T-cell (primary cell): Measurements from ENCODE around the gene APLF. TPM values are rescaled to one million over a fixed set of nuclear protein-coding genes. Genes with fewer than 3 reads are reported as not detected.
"Not testable (repeated sequence)": the region's sequence is repeated elsewhere in the genome, so short reads cannot be mapped to it uniquely, and the experiment has no call there.

Source experiments
- ATAC-seq, 4 experiments: fragments of 200-7000 bp in 3 of 4; fragments of 150-1000 bp in 1 of 4; cut with Tn5 transposase; replicated peaks in 1 of 4; 1 replicate in 3 of 4; 2 replicates in 1 of 4; pipeline ENCODE4 v1.10.0; 2021; ENCODE audit warnings: moderate library complexity in 3 of 4, mild to moderate bottlenecking in 2 of 4, moderate number of reproducible peaks in 1 of 4
- CTCF ChIA-PET, 2 donors: fragments of 300-600 bp; sonication (Branson Sonifier 250); formaldehyde crosslinking; loops; one replicate each; lab custom pipeline; 2022; ENCODE audit warnings: antibody characterized with exemption in 2 of 2; lab: Charles Lee
- POLR2A ChIA-PET, 2 donors: fragments of 300-600 bp; sonication (Branson Sonifier 250); formaldehyde crosslinking; loops; one replicate each; lab custom pipeline; 2022; ENCODE audit warnings: antibody characterized with exemption in 2 of 2; lab: Charles Lee
- DNase-seq, 35 experiments: peaks; one replicate each; pipeline versions ENCODE4 v3.0.0 to v3.0.0-alpha.2; 2013 to 2023
- H3K27ac ChIP-seq: one replicate; pipeline ENCODE4 v1.5.1; 2013; ENCODE audit warnings: low read length
- H3K27me3 ChIP-seq, 2 experiments: replicated peaks in 1 of 2; 1 replicate in 1 of 2; 2 replicates in 1 of 2; pipeline versions ENCODE4 v1.6.1 to v1.7.0; 2013; ENCODE audit warnings: low read length in 1 of 2, mixed read lengths in 1 of 2; ENCODE audit not compliant: control insufficient read depth in 2 of 2, insufficient read depth in 2 of 2; ENCODE audit errors: extremely low read depth in 1 of 2
- H3K36me3 ChIP-seq, 2 donors: 1 replicate in 1 of 2; 2 replicates in 1 of 2; pipeline versions ENCODE4 v1.6.1 to v1.7.0; 2013; ENCODE audit warnings: low read length in 1 of 2; ENCODE audit not compliant: control insufficient read depth in 2 of 2, insufficient read depth in 1 of 2; ENCODE audit errors: extremely low read depth in 1 of 2
- H3K4me1 ChIP-seq, 2 experiments: 1 replicate in 1 of 2; 2 replicates in 1 of 2; pipeline versions ENCODE4 v1.6.1 to v1.7.0; 2013; ENCODE audit warnings: low read length in 2 of 2, mixed read lengths in 1 of 2; ENCODE audit not compliant: insufficient read depth in 2 of 2, control insufficient read depth in 1 of 2; ENCODE audit errors: extremely low read depth in 1 of 2
- H3K4me3 ChIP-seq, 2 donors: 1 replicate in 1 of 2; 2 replicates in 1 of 2; pipeline versions ENCODE4 v1.5.1 to v1.7.0; 2013; ENCODE audit warnings: mild to moderate bottlenecking in 2 of 2, low read length in 1 of 2, moderate library complexity in 1 of 2; ENCODE audit not compliant: control insufficient read depth in 1 of 2; ENCODE audit errors: extremely low read depth in 1 of 2
- H3K9me3 ChIP-seq: 2 replicates; pipeline ENCODE4 v1.7.0; 2013
- H3K27ac Mint-ChIP-seq, 2 donors: one replicate each; pipeline ENCODE4 v1.8.0; 2020 to 2021; ENCODE audit warnings: mild to moderate bottlenecking in 2 of 2, mixed read lengths in 2 of 2
- H3K27me3 Mint-ChIP-seq, 2 donors: one replicate each; pipeline ENCODE4 v1.8.0; 2021 to 2022; ENCODE audit warnings: mixed read lengths in 2 of 2
- H3K36me3 Mint-ChIP-seq: one replicate; pipeline ENCODE4 v1.8.0; 2021; ENCODE audit warnings: mixed read lengths
- H3K4me1 Mint-ChIP-seq, 3 donors: one replicate each; pipeline ENCODE4 v1.8.0; 2020 to 2022; ENCODE audit warnings: mixed read lengths in 3 of 3, mild to moderate bottlenecking in 1 of 3
- H3K4me3 Mint-ChIP-seq, 3 donors: one replicate each; pipeline ENCODE4 v1.8.0; 2020 to 2022; ENCODE audit warnings: mild to moderate bottlenecking in 3 of 3, mixed read lengths in 3 of 3, moderate library complexity in 3 of 3
- H3K9me3 Mint-ChIP-seq, 3 donors: one replicate each; pipeline ENCODE4 v1.8.0; 2020 to 2022; ENCODE audit warnings: mixed read lengths in 3 of 3
- WGBS: methylation state at CpG from one replicate; pipeline ENCODE4 v1.1.5; 2013; ENCODE audit warnings: missing lambda C conversion rate; ENCODE audit not compliant: insufficient coverage; 5-methylcytosine and 5-hydroxymethylcytosine counted together
- total RNA-seq, 35 experiments: library from RNA in 6 of 35; stranded (reverse) in 6 of 35; fragments of 120-200 nt in 1 of 35; gene quantifications; one replicate each; pipeline versions ENCODE4 v1.2.1 to v1.2.4 and lab custom pipeline; 2013 to 2026

APLF gene
- total RNA-seq, 5 donors from 2014 or later (not counting 1 experiment from before 2014, with no cell fraction given), result 4.3 to 6.1 (median 5.1) TPM

DNA sequence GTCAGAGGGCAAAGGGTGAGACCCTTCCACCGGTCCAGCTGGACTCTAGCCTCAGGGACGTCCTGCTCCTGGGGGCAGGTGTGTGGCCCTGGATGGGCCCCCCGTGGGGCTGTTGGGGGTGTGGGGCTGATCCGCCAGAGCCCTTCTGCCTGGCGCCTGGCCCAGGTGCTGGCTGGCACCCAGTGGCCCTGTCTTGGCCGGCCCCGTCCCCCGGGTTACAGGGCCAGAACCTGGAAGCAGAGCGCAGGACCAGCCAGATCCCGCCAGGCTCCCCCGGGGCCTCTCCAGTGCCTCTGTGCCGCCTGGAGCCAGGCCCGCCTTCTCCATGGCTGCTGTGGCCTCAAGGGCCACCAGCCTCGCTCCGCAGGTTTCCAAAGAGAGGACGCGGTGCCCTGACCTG is 62.3 kb downstream of the APLF start:
- no CpG with 5 or more reads among the region's 17 CpGs for WGBS
- CTCF ChIA-PET, H3K36me3 ChIP-seq, H3K4me3 ChIP-seq, ATAC-seq, H3K9me3 Mint-ChIP-seq, H3K4me3 Mint-ChIP-seq, H3K27me3 ChIP-seq, H3K27me3 Mint-ChIP-seq, H3K9me3 ChIP-seq, H3K4me1 ChIP-seq, POLR2A ChIA-PET, DNase-seq, H3K27ac ChIP-seq, H3K4me1 Mint-ChIP-seq, H3K27ac Mint-ChIP-seq: not testable (repeated sequence)
- H3K36me3 Mint-ChIP-seq, result peaks cover 20% of the 10 kb centered on the region

GRCh38 chr2:68536000-68536399 is 68.6 kb downstream of the APLF start:
- no peak overlapping the region for H3K27ac ChIP-seq
- H3K4me1 Mint-ChIP-seq, result no peaks in the 10 kb centered on the region
- no peak overlapping the region for H3K4me3 ChIP-seq
- H3K36me3 ChIP-seq, result no peaks in the 10 kb centered on the region
- no peak for ATAC-seq
- peaks cover 21% of the 10 kb centered on the region for H3K36me3 Mint-ChIP-seq
- no peaks in the 10 kb centered on the region for H3K9me3 Mint-ChIP-seq
- no peak overlapping the region for H3K27ac Mint-ChIP-seq
- 64% methylated on average over 1 of the region's 3 CpGs for WGBS
- no peaks in the 10 kb centered on the region for H3K27me3 Mint-ChIP-seq
- CTCF ChIA-PET, result interaction anchor here in 1 of 2 donors (0.8 kb wide), 1 partner anchor 213 kb away, joined by 3 read pairs; no protein-coding TSS in a partner anchor
- DNase-seq, result no peak
- H3K9me3 ChIP-seq, result no peaks in the 10 kb centered on the region
- no peaks in the 10 kb centered on the region for H3K27me3 ChIP-seq
- no peaks in the 10 kb centered on the region for H3K4me1 ChIP-seq
- H3K4me3 Mint-ChIP-seq, result no peak overlapping the region
- POLR2A ChIA-PET, result no interaction called here

GRCh38 chr2:68537011-68537410 is 69.6 kb downstream of the APLF start:
- DNase-seq (no peak), ATAC-seq (no peak)
- H3K9me3 ChIP-seq, result no peaks in the 10 kb centered on the region
- no peaks in the 10 kb centered on the region for H3K27me3 ChIP-seq
- Mint-ChIP-seq H3K9me3 (no peaks in the 10 kb centered on the region), H3K27ac (no peak overlapping the region), H3K4me1 (no peaks in the 10 kb centered on the region), H3K4me3 (no peak overlapping the region), H3K36me3 (peaks cover 21% of the 10 kb centered on the region), H3K27me3 (no peaks in the 10 kb centered on the region)
- ChIA-PET POLR2A (interaction anchor here in 1 of 2 donors (0.6 kb wide), 1 partner anchor 1267 kb away, joined by 9 read pairs; no protein-coding TSS in a partner anchor), CTCF (no interaction called here)
- no peak overlapping the region for H3K27ac ChIP-seq
- no peaks in the 10 kb centered on the region for H3K36me3 ChIP-seq
- 100% methylated on average over 2 of the region's 4 CpGs for WGBS
- no peaks in the 10 kb centered on the region for H3K4me1 ChIP-seq
- H3K4me3 ChIP-seq, result no peak overlapping the region

- no peak overlapping the region for H3K27ac ChIP-seq
- CTCF ChIA-PET, result no interaction called here
- DNase-seq (no peak), ATAC-seq (no peak)
- H3K4me3 ChIP-seq, result no peak overlapping the region
- H3K9me3 ChIP-seq, result no peaks in the 10 kb centered on the region
- WGBS, result 59% methylated on average over 2 of the region's 2 CpGs
- H3K4me1 ChIP-seq, result no peaks in the 10 kb centered on the region
- H3K36me3 ChIP-seq, result no peaks in the 10 kb centered on the region
- peaks cover 21% of the 10 kb centered on the region for H3K36me3 Mint-ChIP-seq
- H3K4me1 Mint-ChIP-seq, result no peaks in the 10 kb centered on the region
- H3K27me3 ChIP-seq, result no peaks in the 10 kb centered on the region
- no peaks in the 10 kb centered on the region for H3K9me3 Mint-ChIP-seq
- H3K27me3 Mint-ChIP-seq, result no peaks in the 10 kb centered on the region
- no peak overlapping the region for H3K27ac Mint-ChIP-seq
- POLR2A ChIA-PET, result no interaction called here
- H3K4me3 Mint-ChIP-seq, result no peak overlapping the region
Measured at GRCh38 chr2:68537809-68538208, 70.4 kb downstream of the APLF start.

DNA sequence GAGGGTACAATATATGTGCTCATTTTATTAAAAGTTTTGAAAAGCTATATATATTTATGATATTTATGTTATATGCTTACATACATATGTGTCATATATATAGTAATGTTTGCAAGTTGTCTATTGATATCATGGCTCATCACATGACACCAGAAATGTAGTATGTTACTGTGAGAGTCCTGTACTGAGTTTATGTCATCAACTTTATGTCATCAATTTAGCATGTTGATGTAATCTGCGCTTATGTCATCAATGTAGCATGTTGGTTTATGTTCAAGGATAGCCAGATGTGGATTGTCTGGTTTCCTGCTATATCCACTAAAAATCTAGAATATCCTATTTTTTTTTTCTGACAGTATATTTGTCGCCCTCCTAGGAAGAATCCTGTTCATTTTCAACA is 77.4 kb downstream of the APLF start:
- peaks cover 19% of the 10 kb centered on the region for H3K36me3 Mint-ChIP-seq

GRCh38 chr2:68548396-68548795 is 81.0 kb downstream of the APLF start:
- H3K4me1 Mint-ChIP-seq, result no peaks in the 10 kb centered on the region
- no peak overlapping the region for H3K4me3 Mint-ChIP-seq
- no peak overlapping the region for H3K27ac ChIP-seq
- H3K9me3 Mint-ChIP-seq, result no peaks in the 10 kb centered on the region
- CTCF ChIA-PET, result interaction anchor here in 1 of 2 donors (1.0 to 1.3 kb wide), 2 partner anchors 85 to 376 kb away, joined by 3 read pairs; no protein-coding TSS in a partner anchor
- no CpG with 5 or more reads among the region's 1 CpG for WGBS
- H3K9me3 ChIP-seq, result no peaks in the 10 kb centered on the region
- no peaks in the 10 kb centered on the region for H3K4me1 ChIP-seq
- POLR2A ChIA-PET, result no interaction called here
- DNase-seq (no peak), ATAC-seq (no peak)
- no peak overlapping the region for H3K27ac Mint-ChIP-seq
- no peaks in the 10 kb centered on the region for H3K27me3 ChIP-seq
- no peak overlapping the region for H3K4me3 ChIP-seq
- no peaks in the 10 kb centered on the region for H3K27me3 Mint-ChIP-seq
- H3K36me3 ChIP-seq, result peaks cover 0 to 2% of the 10 kb centered on the region in 2 donors
- peaks cover 11% of the 10 kb centered on the region for H3K36me3 Mint-ChIP-seq

More for the DNA sequence above, 77.4 kb downstream of the APLF start:
- ATAC-seq, result no peak
- Mint-ChIP-seq H3K4me1 (no peaks in the 10 kb centered on the region), H3K27me3 (no peaks in the 10 kb centered on the region), H3K27ac (no peak overlapping the region), H3K9me3 (no peaks in the 10 kb centered on the region), H3K4me3 (no peak overlapping the region)
- ChIA-PET CTCF (no interaction called here), POLR2A (no interaction called here)
- Histone ChIP-seq H3K4me1 (no peaks in the 10 kb centered on the region), H3K27me3 (no peaks in the 10 kb centered on the region), H3K36me3 (peaks cover 0 to 2% of the 10 kb centered on the region in 2 donors), H3K9me3 (no peaks in the 10 kb centered on the region), H3K4me3 (no peak overlapping the region), H3K27ac (no peak overlapping the region)
- no CpG with 5 or more reads among the region's 2 CpGs for WGBS
- DNase-seq, result no peak

GRCh38 chr2:68553098-68553497 is 85.7 kb downstream of the APLF start:
- Mint-ChIP-seq H3K4me3 (no peak overlapping the region), H3K9me3 (no peaks in the 10 kb centered on the region), H3K27ac (no peak overlapping the region), H3K27me3 (no peaks in the 10 kb centered on the region), H3K4me1 (no peaks in the 10 kb centered on the region), H3K36me3 (peaks cover 12% of the 10 kb centered on the region)
- no peaks in the 10 kb centered on the region for H3K4me1 ChIP-seq
- H3K36me3 ChIP-seq, result no peaks in the 10 kb centered on the region
- CTCF ChIA-PET, result no interaction called here
- no CpG with 5 or more reads among the region's 1 CpG for WGBS
- DNase-seq (no peak), ATAC-seq (no peak)
- no peak overlapping the region for H3K4me3 ChIP-seq
- POLR2A ChIA-PET, result no interaction called here
- no peak overlapping the region for H3K27ac ChIP-seq
- H3K9me3 ChIP-seq, result no peaks in the 10 kb centered on the region
- no peaks in the 10 kb centered on the region for H3K27me3 ChIP-seq
